Effector memory CD4-positive, alpha-beta T cell (primary cell): ENCODE data around the gene C19orf81.

Experiments used
- DNase-seq, 3 donors: peaks; one replicate each; pipeline ENCODE4 v3.0.0-alpha.2; 2020
- H3K27ac ChIP-seq: 2 replicates; pipeline ENCODE4 v1.7.0; 2013; ENCODE audit warnings: mild to moderate bottlenecking, low read length, moderate library complexity; ENCODE audit not compliant: insufficient read depth, poor library complexity, severe bottlenecking
- H3K27me3 ChIP-seq: replicated peaks from 2 replicates; pipeline ENCODE4 v1.7.0; 2013; ENCODE audit warnings: mild to moderate bottlenecking, low read length; ENCODE audit not compliant: insufficient read depth, control insufficient read depth, poor library complexity, severe bottlenecking
- H3K36me3 ChIP-seq: 2 replicates; pipeline ENCODE4 v1.7.0; 2013; ENCODE audit warnings: mild to moderate bottlenecking, low read length, moderate library complexity; ENCODE audit not compliant: control insufficient read depth, insufficient read depth
- H3K4me1 ChIP-seq: 2 replicates; pipeline ENCODE4 v1.7.0; 2013; ENCODE audit warnings: low read length, mild to moderate bottlenecking; ENCODE audit not compliant: control insufficient read depth, insufficient read depth, poor library complexity, severe bottlenecking
- H3K4me3 ChIP-seq: 2 replicates; pipeline ENCODE4 v1.7.0; 2013; ENCODE audit warnings: low read length, low read depth, mild to moderate bottlenecking; ENCODE audit not compliant: insufficient read depth, poor library complexity, severe bottlenecking
- H3K9me3 ChIP-seq: 2 replicates; pipeline ENCODE4 v1.7.0; 2013; ENCODE audit warnings: mild to moderate bottlenecking, low read length, moderate library complexity; ENCODE audit not compliant: control insufficient read depth

The C19orf81 gene

DNA sequence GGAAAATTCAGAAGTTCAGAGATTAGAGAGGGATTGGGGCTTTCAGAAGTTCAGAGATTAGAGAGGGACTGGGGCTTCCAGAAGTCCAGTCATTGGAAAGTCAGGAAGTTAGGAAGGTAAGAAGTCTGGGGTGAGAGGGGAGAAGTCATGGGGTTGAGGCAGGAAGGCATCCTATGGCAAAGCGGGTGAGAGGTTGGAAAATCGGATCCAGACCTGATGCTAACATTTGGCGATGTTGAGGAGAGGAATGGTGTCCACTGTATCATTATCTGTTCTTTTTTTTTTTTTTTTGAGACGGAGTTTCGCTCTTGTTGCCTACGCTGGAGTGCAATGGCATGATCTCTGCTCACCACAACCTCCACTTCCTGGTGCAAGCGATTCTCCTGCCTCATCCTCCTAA lies 20.7 kb upstream of the C19orf81 start:
- no peak overlapping the region for H3K27ac ChIP-seq
- no peak for DNase-seq
- H3K27me3 ChIP-seq, result no peaks in the 10 kb centered on the region
- H3K4me3 ChIP-seq, result no peak overlapping the region
- no peaks in the 10 kb centered on the region for H3K36me3 ChIP-seq
- no peaks in the 10 kb centered on the region for H3K4me1 ChIP-seq
- H3K9me3 ChIP-seq, result no peaks in the 10 kb centered on the region

DNA sequence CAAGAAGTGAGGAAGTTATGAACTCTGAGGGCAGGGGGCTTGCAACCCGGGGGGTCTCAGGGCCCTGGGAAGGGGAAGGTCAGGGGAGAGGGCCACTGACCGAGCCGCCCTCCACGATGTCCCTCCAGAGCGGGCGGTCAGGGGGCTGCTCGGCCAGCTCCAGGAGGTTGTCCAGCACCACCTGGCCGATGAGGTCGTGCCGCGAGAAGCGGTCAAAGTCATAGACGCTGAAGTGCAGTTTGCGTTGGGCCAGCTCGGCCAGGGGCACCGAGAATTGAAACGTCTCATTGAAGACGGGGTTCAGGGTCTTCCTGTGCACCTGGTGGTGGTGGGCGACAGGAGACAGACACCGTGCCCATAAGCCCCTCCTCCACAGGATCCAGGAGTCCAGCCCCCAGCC lies 20.1 kb upstream of the C19orf81 start:
- DNase-seq, result no peak
- Histone ChIP-seq H3K27me3 (no peaks in the 10 kb centered on the region), H3K4me1 (no peaks in the 10 kb centered on the region), H3K27ac (no peak overlapping the region), H3K4me3 (no peak overlapping the region), H3K36me3 (no peaks in the 10 kb centered on the region), H3K9me3 (peaks cover 5% of the 10 kb centered on the region)

DNA sequence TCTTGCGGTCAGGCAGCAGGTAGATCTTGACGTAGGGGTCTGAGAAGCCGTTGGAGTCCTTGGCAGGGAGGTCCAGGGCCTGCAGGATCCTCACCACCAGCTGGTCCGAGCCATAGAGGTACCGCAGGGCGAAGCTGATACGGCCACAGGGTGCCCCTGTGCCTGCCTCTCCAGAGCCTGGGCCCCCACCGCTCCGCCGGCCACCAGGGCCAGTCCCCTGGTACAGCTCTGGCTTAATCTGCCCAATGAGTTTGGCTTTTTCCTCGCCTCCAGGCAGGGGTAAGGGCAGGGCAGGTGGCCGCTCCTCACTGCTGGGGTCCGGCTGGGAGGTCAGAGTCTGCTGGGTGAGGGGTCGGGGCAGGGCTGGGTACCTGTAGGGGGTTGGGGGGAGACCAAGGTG lies 19.4 kb upstream of the C19orf81 start:
- Histone ChIP-seq H3K9me3 (peaks cover 7% of the 10 kb centered on the region), H3K36me3 (no peaks in the 10 kb centered on the region), H3K27ac (no peak overlapping the region), H3K4me3 (no peak overlapping the region), H3K27me3 (no peaks in the 10 kb centered on the region), H3K4me1 (no peaks in the 10 kb centered on the region)
- no peak for DNase-seq

DNA sequence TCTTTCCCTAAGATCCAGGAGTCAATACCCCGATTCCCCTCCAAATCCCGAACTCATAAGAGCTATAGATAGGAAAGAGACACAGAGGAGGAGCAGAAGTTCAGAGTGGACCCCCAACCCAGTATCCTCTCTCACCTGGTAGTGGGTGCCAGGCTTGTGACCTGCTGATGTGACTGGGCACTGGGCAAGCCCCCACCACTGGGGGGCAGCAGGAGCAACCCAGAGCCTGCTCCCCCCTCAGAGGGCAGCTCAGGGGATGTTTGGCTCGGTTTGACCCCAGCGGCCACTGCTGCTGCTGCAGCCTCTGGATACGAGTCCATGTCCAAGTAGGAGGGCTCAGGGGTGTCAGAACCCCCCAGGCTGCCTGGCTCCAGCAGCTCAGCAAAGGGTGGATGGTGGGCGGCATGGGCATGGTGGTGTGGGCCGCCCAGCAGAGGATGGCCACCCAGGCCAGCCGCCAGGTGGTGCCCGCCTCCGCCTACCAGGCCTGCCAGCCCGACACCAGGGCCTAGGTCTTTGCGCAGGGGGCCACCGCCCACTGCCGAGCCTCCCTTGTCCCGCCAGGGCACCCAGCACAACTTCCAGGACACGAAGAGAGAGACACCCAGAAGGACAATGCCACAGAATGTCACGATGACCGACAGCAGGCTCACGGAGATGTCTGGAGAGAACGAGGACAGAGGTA lies 17.0 kb upstream of the C19orf81 start:
- Histone ChIP-seq H3K27ac (no peak overlapping the region), H3K4me3 (no peak overlapping the region), H3K4me1 (no peaks in the 10 kb centered on the region), H3K9me3 (peaks cover 7% of the 10 kb centered on the region), H3K27me3 (peaks cover 8% of the 10 kb centered on the region), H3K36me3 (no peaks in the 10 kb centered on the region)
- DNase-seq, result no peak

DNA sequence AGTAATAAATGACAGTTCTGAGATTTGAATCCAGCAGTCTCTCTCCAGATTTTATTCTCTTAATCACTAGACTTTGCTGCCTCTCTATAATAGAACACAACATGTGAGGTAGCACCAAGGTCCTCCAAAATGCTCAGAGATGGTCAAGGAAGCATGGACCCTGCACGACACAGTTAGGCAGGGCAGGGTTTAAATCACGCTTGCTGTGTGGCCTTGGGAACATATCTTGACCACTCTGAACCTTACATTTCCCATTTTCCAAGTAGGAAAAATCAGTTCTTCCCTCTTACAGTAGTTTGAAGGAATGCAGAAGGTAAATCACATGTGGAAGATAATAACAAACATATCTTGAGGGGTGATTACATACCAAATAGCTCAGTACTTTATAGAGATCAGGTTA lies 15.9 kb upstream of the C19orf81 start:
- peaks cover 7% of the 10 kb centered on the region for H3K9me3 ChIP-seq
- DNase-seq, result no peak
- no peaks in the 10 kb centered on the region for H3K36me3 ChIP-seq
- peaks cover 17% of the 10 kb centered on the region for H3K27me3 ChIP-seq
- no peaks in the 10 kb centered on the region for H3K4me1 ChIP-seq
- H3K27ac ChIP-seq, result no peak overlapping the region
- H3K4me3 ChIP-seq, result no peak overlapping the region

DNA sequence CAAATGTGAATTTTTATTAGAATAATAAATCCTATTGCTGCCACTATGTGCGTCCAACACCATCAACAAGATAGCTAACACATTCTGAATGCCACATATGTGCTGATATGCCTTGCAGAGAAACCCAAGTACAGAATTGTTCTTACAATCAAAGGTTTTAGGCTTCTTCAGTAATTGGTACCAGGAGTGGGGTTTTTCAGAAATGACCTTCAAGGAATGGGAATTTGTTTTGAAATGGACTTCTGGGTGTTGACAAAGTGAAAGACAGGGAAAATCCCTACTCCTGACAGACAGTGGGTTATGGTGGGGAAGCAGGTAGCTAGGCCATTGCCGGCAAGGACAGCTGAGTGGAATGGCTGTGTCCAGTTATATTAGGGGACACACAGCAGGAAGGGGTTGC lies 15.3 kb upstream of the C19orf81 start:
- H3K9me3 ChIP-seq, result peaks cover 7% of the 10 kb centered on the region
- DNase-seq, result no peak
- peaks cover under 1% of the 10 kb centered on the region for H3K4me1 ChIP-seq

DNA sequence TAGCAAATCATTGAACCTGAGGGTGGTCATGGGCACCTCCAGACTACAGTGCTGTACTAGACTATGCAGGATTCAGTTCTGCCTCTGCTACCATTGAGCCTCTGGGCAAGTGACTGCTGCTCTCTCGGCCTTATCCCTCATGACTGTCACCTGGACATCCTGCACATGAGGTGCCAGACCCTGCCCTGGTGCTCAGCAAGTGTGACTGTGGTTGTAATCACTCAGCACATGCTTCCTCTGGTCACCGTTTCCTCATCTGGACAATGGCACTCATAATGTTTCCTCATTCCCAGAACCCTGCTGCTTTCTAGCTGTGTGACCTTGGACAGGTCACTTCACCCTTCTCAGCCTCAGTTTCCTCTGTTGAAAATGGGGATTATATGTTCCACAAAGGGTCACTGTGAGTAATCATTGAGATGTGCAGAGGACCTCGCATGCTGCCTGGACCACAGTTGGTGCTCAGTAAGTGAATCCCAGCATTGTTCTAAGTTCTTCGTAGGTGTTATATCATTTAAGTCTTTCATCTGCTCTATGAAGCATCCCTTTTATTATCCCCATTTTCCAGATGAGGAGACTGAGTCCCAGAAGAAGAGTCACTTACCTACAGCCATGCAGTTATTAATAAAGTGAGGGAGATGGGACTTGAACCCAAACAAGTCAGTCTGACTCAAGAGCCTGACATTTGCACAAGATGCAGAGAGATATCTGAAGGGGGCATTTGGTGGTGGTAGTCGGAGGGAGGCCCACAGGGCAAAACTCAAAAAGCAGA lies 12.7 kb upstream of the C19orf81 start:
- no peak overlapping the region for H3K4me3 ChIP-seq
- no peaks in the 10 kb centered on the region for H3K36me3 ChIP-seq
- no peak overlapping the region for H3K27ac ChIP-seq
- H3K27me3 ChIP-seq, result peaks cover 33% of the 10 kb centered on the region
- H3K9me3 ChIP-seq, result peaks cover 7% of the 10 kb centered on the region
- H3K4me1 ChIP-seq, result peaks cover 8% of the 10 kb centered on the region
- no peak for DNase-seq

More for the DNA sequence above, 15.3 kb upstream of the C19orf81 start:
- H3K27ac ChIP-seq, result no peak overlapping the region
- no peaks in the 10 kb centered on the region for H3K36me3 ChIP-seq
- H3K27me3 ChIP-seq, result peaks cover 20% of the 10 kb centered on the region
- no peak overlapping the region for H3K4me3 ChIP-seq

DNA sequence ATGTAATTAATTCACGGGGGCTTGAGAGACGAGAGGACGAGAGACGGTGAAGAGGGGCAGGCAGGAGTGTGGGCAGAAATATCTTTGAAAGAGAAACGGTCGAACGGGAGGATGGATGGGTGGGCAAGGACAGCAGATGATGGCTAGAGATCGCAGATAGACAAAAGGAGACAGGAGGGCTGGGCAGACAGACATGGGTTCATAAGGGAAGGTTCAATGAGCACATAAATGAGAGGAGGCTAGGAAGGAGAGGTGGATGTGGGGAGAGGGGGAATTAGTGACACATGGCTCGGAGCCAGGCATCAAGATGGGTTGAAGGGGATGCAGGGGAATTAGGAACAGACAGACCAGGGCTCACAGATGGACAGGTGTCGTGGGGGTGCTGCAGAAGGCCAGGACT lies 10.6 kb upstream of the C19orf81 start:
- H3K4me1 ChIP-seq, result peaks cover 8% of the 10 kb centered on the region
- H3K9me3 ChIP-seq, result peaks cover 7% of the 10 kb centered on the region
- H3K4me3 ChIP-seq, result no peak overlapping the region
- no peak for DNase-seq
- no peak overlapping the region for H3K27ac ChIP-seq
- no peaks in the 10 kb centered on the region for H3K36me3 ChIP-seq
- H3K27me3 ChIP-seq, result peaks cover 41% of the 10 kb centered on the region

DNA sequence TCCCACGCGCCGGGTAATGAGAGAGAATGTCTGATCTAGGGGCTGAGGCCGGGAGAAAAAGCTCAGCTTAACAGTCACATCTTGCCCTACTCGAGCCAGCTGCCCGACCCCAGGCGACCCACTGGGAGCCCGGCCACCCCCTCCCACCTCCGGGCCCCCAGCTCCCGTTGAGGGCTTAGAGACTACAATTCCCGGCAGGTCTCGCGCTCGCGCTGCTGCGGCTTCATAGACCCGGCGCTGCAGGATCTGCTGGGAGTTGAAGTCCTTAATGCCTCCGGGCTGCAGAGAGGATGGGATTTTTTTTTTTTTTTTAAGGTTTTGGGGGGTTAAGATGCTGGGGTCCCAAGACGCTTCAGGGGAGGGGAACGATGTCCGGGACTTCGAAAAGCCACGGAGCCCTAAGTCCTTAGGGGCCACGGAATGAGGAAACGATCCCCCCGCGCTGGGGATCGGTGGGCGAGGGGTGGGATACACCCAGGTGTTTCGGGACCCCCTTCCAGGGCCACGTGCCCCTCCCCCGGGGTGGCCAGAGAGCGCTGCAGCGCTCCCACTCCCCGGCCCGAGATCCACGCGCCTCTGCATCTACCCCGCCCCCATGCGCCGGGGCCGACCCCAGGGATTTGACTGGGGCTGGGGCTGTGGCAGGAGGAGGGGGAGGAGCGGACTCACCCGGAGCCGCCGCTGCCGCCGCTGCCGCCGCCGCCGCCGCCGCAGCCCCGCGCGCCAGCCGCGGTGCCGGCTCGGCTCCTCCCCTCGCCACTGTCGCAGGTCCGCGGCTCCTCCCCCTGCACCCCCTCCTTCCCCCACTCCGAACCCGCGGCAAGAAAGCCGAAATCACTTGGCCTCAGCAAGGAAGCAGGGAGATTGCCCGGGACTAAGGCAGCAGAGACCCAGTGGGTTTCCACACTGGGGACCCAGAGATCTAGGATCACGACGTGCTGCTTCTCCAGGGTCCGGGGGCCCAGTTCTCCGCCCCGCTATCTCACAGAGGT lies 9.8 kb upstream of the C19orf81 start, which contains the start of gene SYT3:
Gene SYT3 (minus strand): TSS at position 761 of the 992 bp plus-strand sequence. CDS start 2,470 bp downstream, outside the sequence.
- peaks cover 8% of the 10 kb centered on the region for H3K4me1 ChIP-seq
- DNase-seq, result no peak
- H3K36me3 ChIP-seq, result no peaks in the 10 kb centered on the region
- H3K4me3 ChIP-seq, result no peak within 1 kb of the TSS
- H3K9me3 ChIP-seq, result peaks cover under 1% of the 10 kb centered on the region
- H3K27me3 ChIP-seq, result peaks cover 41% of the 10 kb centered on the region
- no peak within 1 kb of the TSS for H3K27ac ChIP-seq
